Measurements from ENCODE around the gene LLGL2. TPM values are rescaled to one million over a fixed set of nuclear protein-coding genes. Genes with fewer than 3 reads are reported as not detected.

Gene LLGL2
- total RNA-seq, 1 experiment from 2014 or later: 156 TPM

DNA sequence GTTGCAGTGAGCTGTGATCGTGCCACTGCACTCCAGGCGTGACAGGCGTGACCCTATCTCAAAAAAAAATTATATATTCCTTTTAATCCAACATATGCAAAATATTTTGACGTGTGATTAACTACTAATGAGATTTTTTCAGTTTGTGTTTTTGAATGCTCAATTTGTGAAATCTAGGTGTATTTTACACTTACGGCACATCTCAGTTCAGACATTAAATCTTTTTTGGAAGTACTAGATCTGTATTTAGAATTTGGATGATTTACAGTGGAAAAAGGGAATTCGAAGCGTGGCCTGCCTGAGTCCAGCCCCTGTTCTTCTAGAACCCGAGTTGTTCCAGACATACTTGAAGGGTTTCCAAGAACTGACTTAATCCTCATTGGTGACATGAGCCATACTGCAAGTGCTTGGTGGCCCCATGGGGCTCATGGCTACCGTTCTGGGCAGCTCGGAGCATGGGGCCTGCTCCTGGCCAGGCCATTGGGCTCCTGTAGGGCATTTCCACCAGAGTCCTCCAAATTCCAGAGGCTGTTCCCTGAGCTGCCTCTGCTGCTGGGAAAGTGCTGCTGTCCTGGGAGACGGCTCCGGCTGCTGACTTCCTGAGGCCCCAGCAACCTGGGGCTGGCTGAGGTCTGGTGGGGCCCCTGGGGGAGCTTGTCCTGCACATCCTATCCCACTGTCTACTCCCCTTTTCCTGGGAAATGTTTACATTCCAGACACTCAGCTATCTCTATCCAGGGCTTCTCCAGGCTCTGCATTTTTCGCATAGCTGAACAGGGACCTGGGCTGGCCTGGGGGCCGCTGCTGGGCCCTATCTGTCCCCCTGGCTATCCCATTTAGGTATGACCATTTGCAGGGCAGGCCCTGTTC, 27.2 kb downstream of the LLGL2 start:
- Histone ChIP-seq H3K4me3 (no peak overlapping the region), H3K4me1 (replicated peaks; ENCODE audit: insufficient read depth) (peaks cover 45% of the 10 kb centered on the region), H2AFZ (no peak overlapping the region), H3F3A (ENCODE audit: insufficient read depth, low read depth) (peaks cover 50% of the 10 kb centered on the region), H3K4me2 (no peak overlapping the region), H3K9me3 (ENCODE audit: insufficient read depth, low read depth) (no peaks in the 10 kb centered on the region), H3K27me3 (ENCODE audit: insufficient read depth, low read depth) (no peaks in the 10 kb centered on the region), H3K79me2 (ENCODE audit: low read depth) (peaks cover 13% of the 10 kb centered on the region; the same call in 1 of the 2 replicates), H3K36me3 (ENCODE audit: low read depth) (no peaks in the 10 kb centered on the region), H3K9me2 (ENCODE audit: insufficient read depth) (no peaks in the 10 kb centered on the region), H3K27ac (no peak overlapping the region), H4K20me1 (ENCODE audit: insufficient read depth) (no peaks in the 10 kb centered on the region)
- POLR2A ChIA-PET (ENCODE audit: unreplicated experiment): no interaction called here
- no peak for DNase-seq
- TF ChIP-seq EZH2 (IDR thresholded peaks at IDR 0.05; ENCODE audit: low read depth): no peak
- TF ChIP-seq, protein P1, sequence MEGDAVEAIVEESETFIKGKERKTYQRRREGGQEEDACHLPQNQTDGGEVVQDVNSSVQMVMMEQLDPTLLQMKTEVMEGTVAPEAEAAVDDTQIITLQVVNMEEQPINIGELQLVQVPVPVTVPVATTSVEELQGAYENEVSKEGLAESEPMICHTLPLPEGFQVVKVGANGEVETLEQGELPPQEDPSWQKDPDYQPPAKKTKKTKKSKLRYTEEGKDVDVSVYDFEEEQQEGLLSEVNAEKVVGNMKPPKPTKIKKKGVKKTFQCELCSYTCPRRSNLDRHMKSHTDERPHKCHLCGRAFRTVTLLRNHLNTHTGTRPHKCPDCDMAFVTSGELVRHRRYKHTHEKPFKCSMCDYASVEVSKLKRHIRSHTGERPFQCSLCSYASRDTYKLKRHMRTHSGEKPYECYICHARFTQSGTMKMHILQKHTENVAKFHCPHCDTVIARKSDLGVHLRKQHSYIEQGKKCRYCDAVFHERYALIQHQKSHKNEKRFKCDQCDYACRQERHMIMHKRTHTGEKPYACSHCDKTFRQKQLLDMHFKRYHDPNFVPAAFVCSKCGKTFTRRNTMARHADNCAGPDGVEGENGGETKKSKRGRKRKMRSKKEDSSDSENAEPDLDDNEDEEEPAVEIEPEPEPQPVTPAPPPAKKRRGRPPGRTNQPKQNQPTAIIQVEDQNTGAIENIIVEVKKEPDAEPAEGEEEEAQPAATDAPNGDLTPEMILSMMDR (conservative IDR thresholded peaks at IDR 0.05): no peak
- no TSS peak for BruUV-seq (replicated peaks)
- intact Hi-C loops (cut with micrococcal nuclease; ENCODE audit: unreplicated experiment): no loop called here
- CTCF ChIA-PET: interaction anchor here (0.6 kb wide), 2 partner anchors 27 to 58 kb away, joined by 7 read pairs; partner anchors contain the start of gene LLGL2

DNA sequence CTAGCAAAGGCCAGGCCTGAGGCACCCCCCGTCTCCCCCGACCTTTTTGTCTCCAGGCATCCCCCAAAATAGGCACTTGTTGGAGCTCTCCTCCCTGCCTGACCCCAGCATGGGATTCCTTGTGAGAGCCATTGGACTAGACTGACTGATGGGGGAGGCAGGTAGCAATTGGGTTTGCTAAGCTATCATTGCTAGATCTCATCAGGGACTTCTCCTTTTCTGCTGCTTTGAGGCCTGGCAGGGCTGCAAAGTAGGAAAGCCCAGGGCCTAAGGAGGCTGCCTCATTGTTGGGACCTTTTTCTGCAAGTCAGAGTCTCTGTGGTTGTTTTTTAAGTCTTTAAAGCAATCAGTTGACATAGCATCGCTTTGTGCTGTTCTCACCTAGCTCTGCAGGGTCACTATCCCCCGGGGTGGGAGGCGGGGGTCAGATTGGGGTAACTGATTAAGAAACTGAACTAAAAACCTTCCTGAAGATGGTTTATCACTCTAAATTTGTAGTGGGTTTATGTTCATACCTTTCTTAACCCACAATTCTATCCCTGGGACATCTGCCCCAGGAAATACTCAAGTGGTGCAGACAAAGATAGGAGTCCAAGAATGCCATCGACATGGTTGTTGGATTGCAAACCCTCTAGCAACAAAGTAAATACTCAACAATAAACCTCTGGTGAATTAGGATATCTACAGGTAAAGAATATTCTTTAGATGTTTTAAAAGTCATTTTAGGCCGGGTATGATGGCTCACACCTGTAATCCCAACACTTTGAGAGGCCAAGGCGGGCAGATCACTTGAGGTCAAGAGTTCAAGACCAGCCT, 28.0 kb downstream of the LLGL2 start:
- ChIA-PET POLR2A (ENCODE audit: unreplicated experiment) (no interaction called here), CTCF (interaction anchor here (0.6 kb wide), 2 partner anchors 28 to 58 kb away, joined by 7 read pairs; partner anchors contain the start of gene LLGL2)
- H3K79me2 ChIP-seq (ENCODE audit: low read depth): peaks cover 13% of the 10 kb centered on the region; the same call in 1 of the 2 replicates
- no peak overlapping the region for H3K27ac ChIP-seq
- H3K9me3 ChIP-seq (ENCODE audit: insufficient read depth, low read depth): no peaks in the 10 kb centered on the region
- H3K4me1 ChIP-seq (replicated peaks; ENCODE audit: insufficient read depth): peaks cover 39% of the 10 kb centered on the region
- peaks cover 42% of the 10 kb centered on the region for H3F3A ChIP-seq (ENCODE audit: insufficient read depth, low read depth)
- H2AFZ ChIP-seq: no peak overlapping the region
- H3K27me3 ChIP-seq (ENCODE audit: insufficient read depth, low read depth): no peaks in the 10 kb centered on the region
- BruUV-seq (replicated peaks): no TSS peak
- TF ChIP-seq, protein P1 (conservative IDR thresholded peaks at IDR 0.05): no peak
- no peak for TF ChIP-seq EZH2 (IDR thresholded peaks at IDR 0.05; ENCODE audit: low read depth)
- intact Hi-C loops (cut with micrococcal nuclease; ENCODE audit: unreplicated experiment): no loop called here
- H3K9me2 ChIP-seq (ENCODE audit: insufficient read depth): no peaks in the 10 kb centered on the region
- no peak overlapping the region for H3K4me3 ChIP-seq
- H4K20me1 ChIP-seq (ENCODE audit: insufficient read depth): no peaks in the 10 kb centered on the region
- H3K36me3 ChIP-seq (ENCODE audit: low read depth): no peaks in the 10 kb centered on the region
- no peak for DNase-seq
- H3K4me2 ChIP-seq: no peak overlapping the region

DNA sequence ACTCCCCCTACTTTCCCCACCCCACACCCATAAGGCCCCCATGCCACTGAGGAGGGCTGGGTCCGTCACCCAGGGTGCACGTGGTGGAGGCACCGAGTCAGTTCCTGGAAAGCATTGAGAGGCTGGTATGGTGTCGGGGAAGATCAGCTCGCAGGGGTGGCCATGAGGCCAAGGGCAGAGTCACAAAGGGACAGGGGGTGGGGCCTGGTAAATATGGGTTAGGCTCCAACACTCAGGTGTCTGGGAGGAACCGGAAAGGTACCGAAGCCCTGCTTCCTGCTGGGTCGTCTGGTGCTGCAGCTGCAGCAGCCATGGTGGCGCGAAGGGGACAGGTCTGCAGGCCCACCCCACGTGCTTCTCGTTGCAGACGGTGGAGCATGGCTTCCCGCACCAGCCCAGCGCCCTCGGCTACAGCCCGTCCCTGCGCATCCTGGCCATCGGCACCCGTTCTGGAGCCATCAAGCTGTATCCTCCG, 30.2 kb downstream of the LLGL2 start:
- H3K27ac ChIP-seq: no peak overlapping the region
- no peak for TF ChIP-seq EZH2 (IDR thresholded peaks at IDR 0.05; ENCODE audit: low read depth)
- TF ChIP-seq, protein P1 (conservative IDR thresholded peaks at IDR 0.05): no peak
- ChIA-PET CTCF (no interaction called here), POLR2A (ENCODE audit: unreplicated experiment) (no interaction called here)
- intact Hi-C loops (cut with micrococcal nuclease; ENCODE audit: unreplicated experiment): loop anchor here (2.0 kb wide), 1 partner anchor 29 kb away; no protein-coding TSS in a partner anchor
- H3K4me2 ChIP-seq: no peak overlapping the region
- no peaks in the 10 kb centered on the region for H3K9me2 ChIP-seq (ENCODE audit: insufficient read depth)
- H3K9me3 ChIP-seq (ENCODE audit: insufficient read depth, low read depth): no peaks in the 10 kb centered on the region
- no peak overlapping the region for H3K4me3 ChIP-seq
- peaks cover 13% of the 10 kb centered on the region; the same call in 1 of the 2 replicates for H3K79me2 ChIP-seq (ENCODE audit: low read depth)
- peaks cover 37% of the 10 kb centered on the region for H3K4me1 ChIP-seq (replicated peaks; ENCODE audit: insufficient read depth)
- BruUV-seq (replicated peaks): no TSS peak
- no peaks in the 10 kb centered on the region for H3K27me3 ChIP-seq (ENCODE audit: insufficient read depth, low read depth)
- no peak overlapping the region for H2AFZ ChIP-seq
- H3F3A ChIP-seq (ENCODE audit: insufficient read depth, low read depth): peaks cover 29% of the 10 kb centered on the region
- no peak for DNase-seq
- no peaks in the 10 kb centered on the region; the same call in 1 of the 2 replicates for H3K36me3 ChIP-seq (ENCODE audit: low read depth)
- no peaks in the 10 kb centered on the region for H4K20me1 ChIP-seq (ENCODE audit: insufficient read depth)

Data from PC-9 (cell line).